ENCODE results near the gene CRADD. TPM values are rescaled to one million over a fixed set of nuclear protein-coding genes. Genes with fewer than 3 reads are reported as not detected.

Gene CRADD
- total and polyA plus RNA-seq, 4 donors, result 16.9 to 33.4 (median 20.0) TPM

- no peaks in the 10 kb centered on the region for H3K27me3 ChIP-seq (ENCODE audit: control insufficient read depth in 1 of 2, insufficient read depth in 2 of 2, low read length in 1 of 2)
- DNase-seq (peak in 1 of 2 donors; percentile 62), ATAC-seq (ENCODE audit: low FRiP score) (peak; percentile 47)
- H3K9me3 ChIP-seq (ENCODE audit: control insufficient read depth, low read length), result no peaks in the 10 kb centered on the region
- no peak overlapping the region for H3K4me3 ChIP-seq (ENCODE audit: low read length in 2 of 2)
- 84 to 88% methylated on average over 11 of the region's 11 CpGs for WGBS, 2 donors
- H3K4me1 ChIP-seq (ENCODE audit: control insufficient read depth in 1 of 2, insufficient read depth in 2 of 2, low read length in 2 of 2), result no peaks in the 10 kb centered on the region
- intact Hi-C loops (cut with DNase I), result no loop called here
- H3K27ac ChIP-seq (ENCODE audit: low read depth in 1 of 2, low read length in 2 of 2), result no peak overlapping the region
- H3K36me3 ChIP-seq (ENCODE audit: control insufficient read depth in 1 of 2, insufficient read depth in 2 of 2, low read length in 1 of 2), result no peaks in the 10 kb centered on the region
These were observed 171.4 kb downstream of the CRADD start for GRCh38 chr12:93848523-93849101.

GRCh38 chr12:93849946-93850345 lies 172.8 kb downstream of the CRADD start:
- WGBS, 2 donors, result 96 to 97% methylated on average over 15 of the region's 15 CpGs

GRCh38 chr12:93850481-93851256 lies 173.5 kb downstream of the CRADD start:
- Histone ChIP-seq H3K27ac (ENCODE audit: low read depth in 1 of 2, low read length in 2 of 2) (no peak overlapping the region), H3K9me3 (ENCODE audit: control insufficient read depth, low read length) (no peaks in the 10 kb centered on the region), H3K27me3 (ENCODE audit: control insufficient read depth in 1 of 2, insufficient read depth in 2 of 2, low read length in 1 of 2) (no peaks in the 10 kb centered on the region), H3K36me3 (ENCODE audit: control insufficient read depth in 1 of 2, insufficient read depth in 2 of 2, low read length in 1 of 2) (no peaks in the 10 kb centered on the region), H3K4me1 (ENCODE audit: control insufficient read depth in 1 of 2, insufficient read depth in 2 of 2, low read length in 2 of 2) (no peaks in the 10 kb centered on the region), H3K4me3 (ENCODE audit: low read length in 2 of 2) (no peak overlapping the region)
- intact Hi-C loops (cut with DNase I), result no loop called here
- WGBS, 2 donors, result 94% methylated on average over 7 of the region's 7 CpGs
- DNase-seq (no peak), ATAC-seq (ENCODE audit: low FRiP score) (no peak)

More at GRCh38 chr12:93849946-93850345, 172.8 kb downstream of the CRADD start:
- Histone ChIP-seq H3K27me3 (ENCODE audit: control insufficient read depth in 1 of 2, insufficient read depth in 2 of 2, low read length in 1 of 2) (no peaks in the 10 kb centered on the region), H3K9me3 (ENCODE audit: control insufficient read depth, low read length) (no peaks in the 10 kb centered on the region), H3K4me3 (ENCODE audit: low read length in 2 of 2) (no peak overlapping the region), H3K36me3 (ENCODE audit: control insufficient read depth in 1 of 2, insufficient read depth in 2 of 2, low read length in 1 of 2) (no peaks in the 10 kb centered on the region), H3K4me1 (ENCODE audit: control insufficient read depth in 1 of 2, insufficient read depth in 2 of 2, low read length in 2 of 2) (no peaks in the 10 kb centered on the region), H3K27ac (ENCODE audit: low read depth in 1 of 2, low read length in 2 of 2) (no peak overlapping the region)
- DNase-seq (no peak), ATAC-seq (ENCODE audit: low FRiP score) (no peak)
- intact Hi-C loops (cut with DNase I), result no loop called here

- H3K27me3 ChIP-seq (ENCODE audit: control insufficient read depth in 1 of 2, insufficient read depth in 2 of 2, low read length in 1 of 2), result no peaks in the 10 kb centered on the region
- no peaks in the 10 kb centered on the region for H3K36me3 ChIP-seq (ENCODE audit: control insufficient read depth in 1 of 2, insufficient read depth in 2 of 2, low read length in 1 of 2)
- H3K4me3 ChIP-seq (ENCODE audit: low read length in 2 of 2), result no peak overlapping the region
- H3K9me3 ChIP-seq (ENCODE audit: control insufficient read depth, low read length), result no peaks in the 10 kb centered on the region
- no peak overlapping the region for H3K27ac ChIP-seq (ENCODE audit: low read depth in 1 of 2, low read length in 2 of 2)
- ATAC-seq (ENCODE audit: low FRiP score) (no peak), DNase-seq (no peak)
- intact Hi-C loops (cut with DNase I), result no loop called here
- H3K4me1 ChIP-seq (ENCODE audit: control insufficient read depth in 1 of 2, insufficient read depth in 2 of 2, low read length in 2 of 2), result no peaks in the 10 kb centered on the region
- 94% methylated on average over 4 of the region's 4 CpGs for WGBS, 2 donors
These were observed 174.1 kb downstream of the CRADD start for GRCh38 chr12:93851257-93851671.

GRCh38 chr12:93852173-93852591 lies 175.0 kb downstream of the CRADD start:
- Histone ChIP-seq H3K36me3 (ENCODE audit: control insufficient read depth in 1 of 2, insufficient read depth in 2 of 2, low read length in 1 of 2) (no peaks in the 10 kb centered on the region), H3K27ac (ENCODE audit: low read depth in 1 of 2, low read length in 2 of 2) (no peak overlapping the region), H3K4me1 (ENCODE audit: control insufficient read depth in 1 of 2, insufficient read depth in 2 of 2, low read length in 2 of 2) (no peaks in the 10 kb centered on the region), H3K27me3 (ENCODE audit: control insufficient read depth in 1 of 2, insufficient read depth in 2 of 2, low read length in 1 of 2) (no peaks in the 10 kb centered on the region), H3K9me3 (ENCODE audit: control insufficient read depth, low read length) (no peaks in the 10 kb centered on the region), H3K4me3 (ENCODE audit: low read length in 2 of 2) (no peak overlapping the region)
- no peak for ATAC-seq (ENCODE audit: low FRiP score)
- no peak for DNase-seq
- intact Hi-C loops (cut with DNase I), result no loop called here
- WGBS, 2 donors, result 89 to 90% methylated on average over 8 of the region's 8 CpGs

GRCh38 chr12:93853698-93854478 lies 176.7 kb downstream of the CRADD start:
- 89 to 91% methylated on average over 17 of the region's 17 CpGs for WGBS, 2 donors
- intact Hi-C loops (cut with DNase I), result no loop called here
- DNase-seq (peak in 1 of 2 donors; percentile 61), ATAC-seq (ENCODE audit: low FRiP score) (peak; percentile 57)
- no peaks in the 10 kb centered on the region for H3K27me3 ChIP-seq (ENCODE audit: control insufficient read depth in 1 of 2, insufficient read depth in 2 of 2, low read length in 1 of 2)
- H3K27ac ChIP-seq (ENCODE audit: low read depth in 1 of 2, low read length in 2 of 2), result no peak overlapping the region
- no peak overlapping the region for H3K4me3 ChIP-seq (ENCODE audit: low read length in 2 of 2)
- H3K9me3 ChIP-seq (ENCODE audit: control insufficient read depth, low read length), result no peaks in the 10 kb centered on the region
- H3K4me1 ChIP-seq (ENCODE audit: control insufficient read depth in 1 of 2, insufficient read depth in 2 of 2, low read length in 2 of 2), result no peaks in the 10 kb centered on the region
- H3K36me3 ChIP-seq (ENCODE audit: control insufficient read depth in 1 of 2, insufficient read depth in 2 of 2, low read length in 1 of 2), result no peaks in the 10 kb centered on the region

- 96 to 97% methylated on average over 4 of the region's 4 CpGs for WGBS, 2 donors
- Histone ChIP-seq H3K9me3 (ENCODE audit: control insufficient read depth, low read length) (no peaks in the 10 kb centered on the region), H3K4me1 (ENCODE audit: control insufficient read depth in 1 of 2, insufficient read depth in 2 of 2, low read length in 2 of 2) (no peaks in the 10 kb centered on the region), H3K27me3 (ENCODE audit: control insufficient read depth in 1 of 2, insufficient read depth in 2 of 2, low read length in 1 of 2) (no peaks in the 10 kb centered on the region), H3K4me3 (ENCODE audit: low read length in 2 of 2) (no peak overlapping the region), H3K27ac (ENCODE audit: low read depth in 1 of 2, low read length in 2 of 2) (no peak overlapping the region), H3K36me3 (ENCODE audit: control insufficient read depth in 1 of 2, insufficient read depth in 2 of 2, low read length in 1 of 2) (no peaks in the 10 kb centered on the region)
- intact Hi-C loops (cut with DNase I), result no loop called here
- DNase-seq, result no peak
- no peak for ATAC-seq (ENCODE audit: low FRiP score)
These were observed 178.1 kb downstream of the CRADD start for GRCh38 chr12:93855261-93855660.

GRCh38 chr12:93856611-93857010 lies 179.4 kb downstream of the CRADD start:
- Histone ChIP-seq H3K36me3 (ENCODE audit: control insufficient read depth in 1 of 2, insufficient read depth in 2 of 2, low read length in 1 of 2) (no peaks in the 10 kb centered on the region), H3K27ac (ENCODE audit: low read depth in 1 of 2, low read length in 2 of 2) (no peak overlapping the region), H3K4me1 (ENCODE audit: control insufficient read depth in 1 of 2, insufficient read depth in 2 of 2, low read length in 2 of 2) (no peaks in the 10 kb centered on the region), H3K9me3 (ENCODE audit: control insufficient read depth, low read length) (no peaks in the 10 kb centered on the region), H3K27me3 (ENCODE audit: control insufficient read depth in 1 of 2, insufficient read depth in 2 of 2, low read length in 1 of 2) (no peaks in the 10 kb centered on the region), H3K4me3 (ENCODE audit: low read length in 2 of 2) (no peak overlapping the region)
- DNase-seq, result no peak
- intact Hi-C loops (cut with DNase I), result no loop called here
- ATAC-seq (ENCODE audit: low FRiP score), result no peak

Data from aorta (tissue), 5 donors.